Lung (tissue), 12 donors: ENCODE data around the gene RBM20. TPM values are rescaled to one million over a fixed set of nuclear protein-coding genes. Genes with fewer than 3 reads are reported as not detected.

Experiments
- ATAC-seq: fragments of 200-7000 bp; cut with Tn5 transposase; one replicate; pipeline ENCODE4 v1.9.1; 2020; ENCODE audit warnings: moderate number of reproducible peaks; ENCODE audit not compliant: insufficient read depth, low FRiP score
- DNase-seq, 3 donors: peaks; one replicate each; pipeline ENCODE4 v3.0.0-alpha.2; 2013 to 2017
- H3K27ac ChIP-seq, 2 donors: one replicate each; pipeline ENCODE4 v1.5.1; 2013; ENCODE audit warnings: mild to moderate bottlenecking in 2 of 2, moderate library complexity in 2 of 2, control low read depth in 1 of 2, inconsistent platforms in 1 of 2, low read depth in 1 of 2, low read length in 1 of 2
- H3K27me3 ChIP-seq, 3 donors: one replicate each; pipeline ENCODE4 v1.5.1; 2013; ENCODE audit warnings: low read length in 2 of 3; ENCODE audit not compliant: control insufficient read depth in 3 of 3, insufficient read depth in 3 of 3
- H3K36me3 ChIP-seq, 4 donors: one replicate each; pipeline ENCODE4 v1.5.1; 2013; ENCODE audit warnings: low read length in 4 of 4, mild to moderate bottlenecking in 1 of 4, moderate library complexity in 1 of 4; ENCODE audit not compliant: control insufficient read depth in 4 of 4, insufficient read depth in 4 of 4
- H3K4me1 ChIP-seq, 5 donors: one replicate each; pipeline ENCODE4 v1.5.1; 2013; ENCODE audit warnings: low read length in 5 of 5, mild to moderate bottlenecking in 2 of 5, moderate library complexity in 1 of 5; ENCODE audit not compliant: control insufficient read depth in 5 of 5, insufficient read depth in 5 of 5
- H3K4me3 ChIP-seq: one replicate; pipeline ENCODE4 v1.5.1; 2013; ENCODE audit warnings: mild to moderate bottlenecking, control low read depth, moderate library complexity
- H3K9ac ChIP-seq, 2 donors: one replicate each; pipeline ENCODE4 v1.5.1; 2013; ENCODE audit warnings: low read length in 2 of 2, control low read depth in 1 of 2; ENCODE audit not compliant: insufficient read depth in 1 of 2
- H3K9me3 ChIP-seq, 4 donors: one replicate each; pipeline ENCODE4 v1.5.1; 2013; ENCODE audit warnings: low read length in 3 of 4, mild to moderate bottlenecking in 1 of 4, moderate library complexity in 1 of 4; ENCODE audit not compliant: control insufficient read depth in 4 of 4, insufficient read depth in 3 of 4
- CTCF ChIP-seq: IDR thresholded peaks from 2 replicates; pipeline ENCODE4 v1.5.1; 2012; ENCODE audit warnings: mild to moderate bottlenecking; ENCODE audit errors: control extremely low read depth, extremely low read depth
- WGBS, 2 donors: extraction: QIAGEN DNeasy Blood & Tissue Kit; methylation state at CpG; one replicate each; pipeline ENCODE4 v1.1.7; 2013; 5-methylcytosine and 5-hydroxymethylcytosine counted together
- polyA plus RNA-seq, 2 donors: library from polyadenylated mRNA; stranded (reverse); fragments of 200-250 nt; gene quantifications; one replicate each; pipeline ENCODE4 v1.2.1, GENCODE V29; 2013
- total RNA-seq, 2 donors: library from RNA; depleted of rRNA in 1 of 2; stranded (reverse); fragments of >200 nt in 1 of 2; gene quantifications; one replicate each; pipeline ENCODE4 v1.2.1, GENCODE V29; 2014 to 2021
- donor health status: control.
- donor health status: control.
- donor health status: Bipolar disorder and iron deficiency.
- donor health status: healthy.
- donor health status: DM: yes; HTN: yes; CAD: no.

Gene RBM20
- total and polyA plus RNA-seq, 4 donors = 0.25 to 3.3 (median 0.66) TPM

GRCh38 chr10:110758898-110759297 lies 114.8 kb downstream of the RBM20 start:
- DNase-seq (no peak), ATAC-seq (no peak)
- H3K36me3 ChIP-seq = no peaks in the 10 kb centered on the region
- no peak overlapping the region for H3K4me3 ChIP-seq
- 67 to 75% methylated on average over 4 of the region's 4 CpGs for WGBS, 2 donors
- H3K27me3 ChIP-seq = no peaks in the 10 kb centered on the region
- H3K9ac ChIP-seq = no peak overlapping the region
- H3K27ac ChIP-seq = peak overlapping the region in 1 of 2 donors; percentile 85
- H3K4me1 ChIP-seq = peaks cover 0 to 32% (median 2%) of the 10 kb centered on the region in 5 donors
- H3K9me3 ChIP-seq = no peaks in the 10 kb centered on the region
- no peak for TF ChIP-seq CTCF

- H3K9me3 ChIP-seq = peaks cover 0 to 1% (median 0%) of the 10 kb centered on the region in 4 donors
- DNase-seq (no peak), ATAC-seq (no peak)
- H3K4me3 ChIP-seq = no peak overlapping the region
- WGBS, 2 donors = 89 to 95% methylated on average over 4 of the region's 4 CpGs
- H3K36me3 ChIP-seq = no peaks in the 10 kb centered on the region
- no peak overlapping the region for H3K9ac ChIP-seq
- H3K27me3 ChIP-seq = no peaks in the 10 kb centered on the region
- H3K4me1 ChIP-seq = peaks cover 2 to 32% (median 3%) of the 10 kb centered on the region in 5 donors
- no peak for TF ChIP-seq CTCF
- peak overlapping the region in 1 of 2 donors; percentile 80 for H3K27ac ChIP-seq
These were observed 115.4 kb downstream of the RBM20 start for GRCh38 chr10:110759523-110759922.

GRCh38 chr10:110762109-110762848 lies 118.1 kb downstream of the RBM20 start:
- DNase-seq (no peak), ATAC-seq (no peak)
- no peak overlapping the region for H3K4me3 ChIP-seq
- WGBS, 2 donors = 88 to 92% methylated on average over 8 of the region's 8 CpGs
- TF ChIP-seq CTCF = no peak
- no peaks in the 10 kb centered on the region for H3K36me3 ChIP-seq
- H3K9ac ChIP-seq = no peak overlapping the region
- H3K9me3 ChIP-seq = peaks cover 0 to 3% (median 0%) of the 10 kb centered on the region in 4 donors
- H3K27me3 ChIP-seq = no peaks in the 10 kb centered on the region
- H3K4me1 ChIP-seq = peaks cover 0 to 12% (median 5%) of the 10 kb centered on the region in 5 donors
- peak overlapping the region in 1 of 2 donors; percentile 92 for H3K27ac ChIP-seq

- Histone ChIP-seq H3K9ac (no peak overlapping the region), H3K27ac (peak overlapping the region in 1 of 2 donors; percentile 92), H3K36me3 (no peaks in the 10 kb centered on the region), H3K9me3 (peaks cover 0 to 3% (median 0%) of the 10 kb centered on the region in 4 donors), H3K27me3 (no peaks in the 10 kb centered on the region), H3K4me1 (peaks cover 0 to 12% (median 5%) of the 10 kb centered on the region in 5 donors), H3K4me3 (no peak overlapping the region)
- TF ChIP-seq CTCF = no peak
- DNase-seq = no peak
- no peak for ATAC-seq
- WGBS, 2 donors = 91 to 92% methylated on average over 5 of the region's 5 CpGs
These were observed 118.7 kb downstream of the RBM20 start for GRCh38 chr10:110762849-110763211.
